BJ (cell line): ENCODE measurements around the gene SCRG1. TPM values are rescaled to one million over a fixed set of nuclear protein-coding genes. Genes with fewer than 3 reads are reported as not detected.
A peak's percentile ranks its signal among the peaks of the same experiment; 100 is the strongest.

Experiments used
- CTCF ChIA-PET: fragments of 350-600 bp; formaldehyde crosslinking; extraction: SDS; loops from one replicate; lab custom pipeline; 2021; ENCODE audit warnings: antibody characterized with exemption, inconsistent platforms; lab: Yijun Ruan, JAX
- POLR2A ChIA-PET: fragments of 300-600 bp; sonication (Branson Sonifier 250); formaldehyde crosslinking; extraction: SDS; loops from one replicate; lab custom pipeline; 2021; ENCODE audit warnings: antibody characterized with exemption; lab: Charles Lee
- DNase-seq: peaks from one replicate; pipeline ENCODE4 v3.0.0-alpha.2; 2011; ENCODE audit warnings: low read depth
- H3K27me3 ChIP-seq: 2 replicates; pipeline ENCODE4 v1.6.0; 2011; ENCODE audit warnings: low read length; ENCODE audit not compliant: control insufficient read depth, insufficient read depth
- H3K36me3 ChIP-seq: 2 replicates; pipeline ENCODE4 v1.5.1; 2011; ENCODE audit warnings: low read length; ENCODE audit not compliant: control insufficient read depth, insufficient read depth
- H3K4me3 ChIP-seq: 2 replicates; pipeline ENCODE4 v1.5.1; 2011; ENCODE audit warnings: low read depth, mild to moderate bottlenecking, control low read depth, low read length
- polyA minus RNA-seq: library from RNA; depleted of rRNA, polyadenylated mRNA; stranded (reverse); fragments of >200 nt; gene quantifications from 2 replicates; pipeline ENCODE4 v1.2.3, GENCODE V29; 2011; rRNA and poly(A)+ RNA removed
- polyA plus RNA-seq: library from polyadenylated mRNA; depleted of rRNA; stranded (reverse); fragments of >200 nt; gene quantifications from 2 replicates; pipeline ENCODE4 v1.2.3, GENCODE V29; 2011; rRNA removed
- TF ChIP-seq, protein P1 (sequence below): IDR thresholded peaks from 2 replicates; pipeline ENCODE4 v1.5.1; 2011; ENCODE audit warnings: low read depth, mild to moderate bottlenecking, control low read depth, inconsistent platforms, low read length, moderate library complexity; ENCODE audit not compliant: insufficient read depth

The SCRG1 gene
- polyA plus RNA-seq (0.47 and 0.56 TPM in 2 replicates), polyA minus RNA-seq (0.05 and 0.15 TPM in 2 replicates)

DNA sequence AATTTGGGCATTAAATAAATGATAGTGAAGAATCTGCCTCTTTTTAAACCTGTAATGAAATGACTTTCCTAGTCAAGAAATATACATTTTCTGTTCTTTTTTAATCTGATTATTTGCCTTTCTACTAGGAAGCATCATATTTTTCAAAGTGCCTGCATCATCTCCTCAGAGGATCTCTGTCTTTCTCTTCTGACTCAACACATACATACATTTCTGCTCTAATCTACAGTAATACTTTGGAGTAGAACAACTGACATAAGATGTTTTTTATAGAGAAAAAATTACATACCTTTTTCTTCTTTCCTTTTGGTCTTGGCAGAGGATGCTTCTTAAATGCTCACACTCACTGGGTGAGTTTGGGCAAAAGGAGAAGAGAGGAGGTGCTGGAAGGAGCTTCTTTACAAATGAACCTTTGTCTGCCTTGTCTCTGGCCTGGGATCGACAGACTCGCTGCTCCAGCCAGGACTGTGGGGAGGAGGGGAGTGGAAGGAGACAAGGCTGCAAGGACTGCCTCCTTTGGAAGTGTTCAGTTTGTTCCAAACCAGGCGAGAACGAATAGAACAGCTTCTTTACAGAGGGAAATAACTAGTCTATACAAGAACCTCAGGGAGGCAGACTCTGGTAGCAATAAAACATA lies at the start of gene SCRG1:
Gene SCRG1 (minus strand): TSS at position 338 of the 637 bp plus-strand sequence. CDS start 7,702 bp downstream, outside the sequence.
- Histone ChIP-seq H3K4me3 (no peak within 1 kb of the TSS), H3K36me3 (no peaks in the 10 kb centered on the region), H3K27me3 (no peaks in the 10 kb centered on the region)
- ChIA-PET POLR2A (no interaction called here), CTCF (interaction anchor here (1.3 to 2.5 kb wide), 4 partner anchors 9 to 80 kb away, joined by 3 to 9 read pairs (median 4); no protein-coding TSS in a partner anchor)
- DNase-seq: no peak
- TF ChIP-seq, protein P1, sequence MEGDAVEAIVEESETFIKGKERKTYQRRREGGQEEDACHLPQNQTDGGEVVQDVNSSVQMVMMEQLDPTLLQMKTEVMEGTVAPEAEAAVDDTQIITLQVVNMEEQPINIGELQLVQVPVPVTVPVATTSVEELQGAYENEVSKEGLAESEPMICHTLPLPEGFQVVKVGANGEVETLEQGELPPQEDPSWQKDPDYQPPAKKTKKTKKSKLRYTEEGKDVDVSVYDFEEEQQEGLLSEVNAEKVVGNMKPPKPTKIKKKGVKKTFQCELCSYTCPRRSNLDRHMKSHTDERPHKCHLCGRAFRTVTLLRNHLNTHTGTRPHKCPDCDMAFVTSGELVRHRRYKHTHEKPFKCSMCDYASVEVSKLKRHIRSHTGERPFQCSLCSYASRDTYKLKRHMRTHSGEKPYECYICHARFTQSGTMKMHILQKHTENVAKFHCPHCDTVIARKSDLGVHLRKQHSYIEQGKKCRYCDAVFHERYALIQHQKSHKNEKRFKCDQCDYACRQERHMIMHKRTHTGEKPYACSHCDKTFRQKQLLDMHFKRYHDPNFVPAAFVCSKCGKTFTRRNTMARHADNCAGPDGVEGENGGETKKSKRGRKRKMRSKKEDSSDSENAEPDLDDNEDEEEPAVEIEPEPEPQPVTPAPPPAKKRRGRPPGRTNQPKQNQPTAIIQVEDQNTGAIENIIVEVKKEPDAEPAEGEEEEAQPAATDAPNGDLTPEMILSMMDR: no peak

DNA sequence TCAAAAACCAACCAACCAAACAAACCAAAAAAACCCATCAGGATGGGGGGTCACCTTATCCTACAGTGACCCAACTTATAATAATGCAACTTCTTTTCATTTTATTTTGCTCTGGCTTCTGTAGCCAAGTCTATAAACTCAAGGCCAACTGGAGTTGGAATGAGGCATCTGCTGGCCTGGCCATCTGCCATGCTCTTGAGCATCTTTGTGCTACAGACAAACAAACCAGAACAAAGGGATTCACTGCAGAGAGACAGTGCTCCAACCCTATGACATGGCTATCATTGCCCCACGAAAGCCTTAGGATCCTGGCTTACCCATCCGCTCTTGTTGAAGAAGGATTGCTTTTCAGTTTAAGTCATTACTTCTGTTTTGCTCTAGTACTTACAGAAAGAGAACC lies 49.2 kb upstream of the SCRG1 start:
- ChIA-PET POLR2A (no interaction called here), CTCF (no interaction called here)
- TF ChIP-seq, protein P1: no peak
- H3K36me3 ChIP-seq: no peaks in the 10 kb centered on the region
- H3K4me3 ChIP-seq: no peak overlapping the region
- H3K27me3 ChIP-seq: peaks cover 2% of the 10 kb centered on the region; the same call in 1 of the 2 replicates
- peak; percentile 19 for DNase-seq

DNA sequence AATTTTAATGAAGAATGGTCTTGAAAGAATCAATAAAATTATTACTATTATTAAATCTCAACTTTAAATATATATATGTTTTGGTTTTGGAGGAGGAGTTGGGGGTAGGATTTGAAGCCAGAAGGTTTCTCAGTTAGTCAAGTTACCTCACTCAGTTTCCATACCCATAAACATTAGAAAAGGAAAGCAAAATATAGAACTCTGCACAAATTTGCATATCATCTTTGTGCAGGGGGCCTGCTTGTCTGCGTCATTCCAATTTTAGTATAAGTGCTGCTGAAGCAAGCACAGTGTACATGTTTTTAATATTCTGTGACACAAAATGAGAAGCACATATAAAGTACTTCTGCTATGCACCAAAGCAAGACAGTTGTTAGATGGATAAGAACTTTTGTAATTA lies 47.5 kb upstream of the SCRG1 start:
- H3K36me3 ChIP-seq: no peaks in the 10 kb centered on the region
- ChIA-PET CTCF (interaction anchor here (0.8 to 1.2 kb wide), 2 partner anchors 9 to 21 kb away, joined by 3 to 4 read pairs; no protein-coding TSS in a partner anchor), POLR2A (no interaction called here)
- no peak overlapping the region for H3K4me3 ChIP-seq
- TF ChIP-seq, protein P1: no peak
- peaks cover 2% of the 10 kb centered on the region; the same call in 1 of the 2 replicates for H3K27me3 ChIP-seq
- DNase-seq: no peak

DNA sequence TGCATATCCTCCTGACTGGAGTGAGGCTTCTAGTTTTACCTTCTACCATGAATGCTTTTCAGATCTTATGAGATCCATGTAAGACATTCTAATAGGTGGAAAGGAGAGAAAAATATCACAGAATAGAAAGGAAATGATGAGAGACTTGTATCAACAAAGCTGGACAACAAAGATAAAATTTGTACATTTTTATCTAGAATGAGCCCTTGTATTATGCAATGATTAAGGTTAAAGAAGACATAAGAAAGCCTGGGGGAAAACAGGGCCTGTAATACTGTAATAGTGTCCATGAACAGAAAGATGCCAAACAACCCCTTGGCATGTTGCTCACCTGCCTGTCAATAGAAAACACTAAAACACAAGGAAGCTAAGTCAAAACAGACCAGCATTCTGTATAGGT lies 44.2 kb upstream of the SCRG1 start:
- no peak for DNase-seq
- H3K4me3 ChIP-seq: no peak overlapping the region
- POLR2A ChIA-PET: no interaction called here
- CTCF ChIA-PET: interaction anchor here (1.0 kb wide), 1 partner anchor 25 kb away, joined by 3 read pairs; no protein-coding TSS in a partner anchor
- H3K36me3 ChIP-seq: no peaks in the 10 kb centered on the region
- no peaks in the 10 kb centered on the region for H3K27me3 ChIP-seq
- TF ChIP-seq, protein P1: no peak

DNA sequence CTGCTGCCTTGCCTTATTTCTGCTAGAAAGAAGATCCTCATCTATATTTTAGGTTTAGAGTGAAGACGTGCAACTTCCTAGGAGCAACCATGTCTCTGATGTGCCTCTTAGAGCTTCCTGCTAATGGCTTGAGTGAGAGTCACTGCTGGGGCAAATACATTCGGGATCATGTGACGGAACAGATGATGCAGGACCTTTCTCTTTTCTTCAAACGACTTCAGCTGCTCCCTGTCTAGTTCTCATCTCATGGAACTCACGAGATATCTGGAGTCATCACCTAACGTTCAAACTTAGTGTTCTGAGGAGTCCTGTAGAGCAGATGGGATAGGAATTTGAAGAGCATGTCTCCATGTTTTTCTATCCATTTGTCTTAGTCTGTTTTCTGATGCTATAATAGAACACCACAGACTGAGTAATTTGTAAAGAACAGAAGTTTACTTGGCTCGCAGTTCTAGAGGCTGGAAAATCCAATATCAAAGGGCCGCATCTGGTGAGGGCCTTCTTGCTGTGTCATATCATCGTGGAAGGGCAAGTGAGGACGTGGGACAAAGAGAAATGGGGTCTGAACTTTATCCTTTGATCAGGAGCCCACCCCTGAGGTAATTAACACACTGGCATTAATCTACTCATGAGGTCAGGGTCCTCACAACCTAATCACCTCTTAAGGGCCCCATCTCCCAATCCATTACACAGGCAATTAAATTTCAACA lies 43.5 kb upstream of the SCRG1 start:
- ChIA-PET CTCF (interaction anchor here (0.7 kb wide), 1 partner anchor 10 kb away, joined by 3 read pairs; no protein-coding TSS in a partner anchor), POLR2A (no interaction called here)

More for the DNA sequence above, 43.5 kb upstream of the SCRG1 start:
- Histone ChIP-seq H3K36me3 (no peaks in the 10 kb centered on the region), H3K4me3 (no peak overlapping the region), H3K27me3 (no peaks in the 10 kb centered on the region)
- TF ChIP-seq, protein P1: no peak
- DNase-seq: no peak
